HepG2 (cell line): Measurements from ENCODE around the gene MFN2.

Experiments used
- ESRRA ChIP-seq: sonication (generic); formaldehyde crosslinking; IDR thresholded peaks from 2 replicates; pipeline ENCODE4 v1.5.1; 2020; ENCODE audit warnings: mild to moderate bottlenecking, low read depth, missing genetic modification reagents
- EZH2 ChIP-seq: conservative IDR thresholded peaks from 2 replicates; pipeline ENCODE4 v1.6.1; 2012; ENCODE audit warnings: mild to moderate bottlenecking, low read depth, low read length, moderate library complexity
- FOXP1 ChIP-seq, 2 experiments: fragments of 450-650 bp in 1 of 2; IDR thresholded peaks; 2 replicates each; pipeline ENCODE4 v1.6.1; 2017 to 2018; ENCODE audit warnings: antibody characterized with exemption in 1 of 2
- HNRNPH1 ChIP-seq: fragments of 200-400 bp; formaldehyde crosslinking; optimal IDR thresholded peaks from 2 replicates; pipeline ENCODE3; 2017; ENCODE audit warnings: mild to moderate bottlenecking, low read depth, low read length
- SIN3B ChIP-seq: fragments of 150-350 bp; IDR thresholded peaks from 2 replicates; pipeline ENCODE4 v1.6.1; 2014; ENCODE audit warnings: low read length
- ZC3H4 ChIP-seq: sonication (generic); formaldehyde crosslinking; IDR thresholded peaks from 2 replicates; pipeline ENCODE4 v1.4.0; 2020; ENCODE audit warnings: missing genetic modification reagents, borderline replicate concordance
- ZNF652 ChIP-seq: IDR thresholded peaks from 2 replicates; pipeline ENCODE4 v1.6.1; 2016; ENCODE audit warnings: low read depth, borderline replicate concordance
- ZZZ3 ChIP-seq: sonication (generic); formaldehyde crosslinking; IDR thresholded peaks from 2 replicates; pipeline ENCODE4 v1.4.0; 2020; ENCODE audit warnings: missing genetic modification reagents, mild to moderate bottlenecking, borderline replicate concordance
- TF ChIP-seq, protein P1 (sequence below): IDR thresholded peaks from 2 replicates; pipeline ENCODE4 v1.6.1; 2016; ENCODE audit warnings: control low read depth
- TF ChIP-seq, protein P2 (sequence below): sonication (generic); formaldehyde crosslinking; IDR thresholded peaks from 2 replicates; pipeline ENCODE4 v1.4.0; 2020; ENCODE audit warnings: missing genetic modification reagents
- TF ChIP-seq, protein P3 (sequence below): sonication (generic); formaldehyde crosslinking; IDR thresholded peaks from 2 replicates; pipeline ENCODE4 v1.5.0; 2020; ENCODE audit warnings: mild to moderate bottlenecking, missing genetic modification reagents, moderate library complexity
- TF ChIP-seq, protein P4 (sequence below): IDR thresholded peaks from 2 replicates; pipeline ENCODE4 v1.6.1; 2016; ENCODE audit warnings: low read depth, missing genetic modification reagents, missing compliant biosample characterization

DNA sequence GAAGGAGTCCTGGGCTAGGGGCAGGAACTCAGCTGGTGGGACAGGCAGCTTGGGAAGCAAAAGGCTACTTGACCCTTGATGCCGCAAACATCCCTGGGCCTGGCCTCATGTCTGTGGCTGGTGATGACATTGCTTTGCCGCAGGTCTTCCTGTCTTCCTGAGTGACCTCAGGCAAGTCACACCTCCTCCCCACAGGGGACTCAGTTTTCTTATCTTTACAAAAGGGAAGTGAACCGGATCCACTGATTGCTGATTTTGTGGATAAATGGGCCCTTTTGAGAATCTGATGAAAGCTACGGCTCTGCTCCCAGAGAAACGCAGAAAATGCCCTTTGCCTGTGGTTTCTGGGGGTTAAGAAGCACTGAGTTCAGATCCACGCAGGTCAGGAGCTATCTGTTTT is 25.0 kb upstream of the MFN2 start:
- TF ChIP-seq EZH2 (no peak), HNRNPH1 (no peak), ZNF652 (CRISPR knock-in tag) (no peak), SIN3B (no peak), ZC3H4 (CRISPR knock-in tag) (no peak), ZZZ3 (CRISPR knock-in tag) (no peak), ESRRA (no peak), FOXP1 (IDR thresholded peaks at IDR 0.05) (no peak), FOXP1 (CRISPR knock-in tag; IDR thresholded peaks at IDR 0.05) (no peak)
- TF ChIP-seq, protein P1, sequence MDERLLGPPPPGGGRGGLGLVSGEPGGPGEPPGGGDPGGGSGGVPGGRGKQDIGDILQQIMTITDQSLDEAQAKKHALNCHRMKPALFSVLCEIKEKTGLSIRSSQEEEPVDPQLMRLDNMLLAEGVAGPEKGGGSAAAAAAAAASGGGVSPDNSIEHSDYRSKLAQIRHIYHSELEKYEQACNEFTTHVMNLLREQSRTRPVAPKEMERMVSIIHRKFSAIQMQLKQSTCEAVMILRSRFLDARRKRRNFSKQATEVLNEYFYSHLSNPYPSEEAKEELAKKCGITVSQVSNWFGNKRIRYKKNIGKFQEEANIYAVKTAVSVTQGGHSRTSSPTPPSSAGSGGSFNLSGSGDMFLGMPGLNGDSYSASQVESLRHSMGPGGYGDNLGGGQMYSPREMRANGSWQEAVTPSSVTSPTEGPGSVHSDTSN (CRISPR knock-in tag): no peak
- TF ChIP-seq, protein P2, sequence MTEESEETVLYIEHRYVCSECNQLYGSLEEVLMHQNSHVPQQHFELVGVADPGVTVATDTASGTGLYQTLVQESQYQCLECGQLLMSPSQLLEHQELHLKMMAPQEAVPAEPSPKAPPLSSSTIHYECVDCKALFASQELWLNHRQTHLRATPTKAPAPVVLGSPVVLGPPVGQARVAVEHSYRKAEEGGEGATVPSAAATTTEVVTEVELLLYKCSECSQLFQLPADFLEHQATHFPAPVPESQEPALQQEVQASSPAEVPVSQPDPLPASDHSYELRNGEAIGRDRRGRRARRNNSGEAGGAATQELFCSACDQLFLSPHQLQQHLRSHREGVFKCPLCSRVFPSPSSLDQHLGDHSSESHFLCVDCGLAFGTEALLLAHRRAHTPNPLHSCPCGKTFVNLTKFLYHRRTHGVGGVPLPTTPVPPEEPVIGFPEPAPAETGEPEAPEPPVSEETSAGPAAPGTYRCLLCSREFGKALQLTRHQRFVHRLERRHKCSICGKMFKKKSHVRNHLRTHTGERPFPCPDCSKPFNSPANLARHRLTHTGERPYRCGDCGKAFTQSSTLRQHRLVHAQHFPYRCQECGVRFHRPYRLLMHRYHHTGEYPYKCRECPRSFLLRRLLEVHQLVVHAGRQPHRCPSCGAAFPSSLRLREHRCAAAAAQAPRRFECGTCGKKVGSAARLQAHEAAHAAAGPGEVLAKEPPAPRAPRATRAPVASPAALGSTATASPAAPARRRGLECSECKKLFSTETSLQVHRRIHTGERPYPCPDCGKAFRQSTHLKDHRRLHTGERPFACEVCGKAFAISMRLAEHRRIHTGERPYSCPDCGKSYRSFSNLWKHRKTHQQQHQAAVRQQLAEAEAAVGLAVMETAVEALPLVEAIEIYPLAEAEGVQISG: no peak
- TF ChIP-seq, protein P3, sequence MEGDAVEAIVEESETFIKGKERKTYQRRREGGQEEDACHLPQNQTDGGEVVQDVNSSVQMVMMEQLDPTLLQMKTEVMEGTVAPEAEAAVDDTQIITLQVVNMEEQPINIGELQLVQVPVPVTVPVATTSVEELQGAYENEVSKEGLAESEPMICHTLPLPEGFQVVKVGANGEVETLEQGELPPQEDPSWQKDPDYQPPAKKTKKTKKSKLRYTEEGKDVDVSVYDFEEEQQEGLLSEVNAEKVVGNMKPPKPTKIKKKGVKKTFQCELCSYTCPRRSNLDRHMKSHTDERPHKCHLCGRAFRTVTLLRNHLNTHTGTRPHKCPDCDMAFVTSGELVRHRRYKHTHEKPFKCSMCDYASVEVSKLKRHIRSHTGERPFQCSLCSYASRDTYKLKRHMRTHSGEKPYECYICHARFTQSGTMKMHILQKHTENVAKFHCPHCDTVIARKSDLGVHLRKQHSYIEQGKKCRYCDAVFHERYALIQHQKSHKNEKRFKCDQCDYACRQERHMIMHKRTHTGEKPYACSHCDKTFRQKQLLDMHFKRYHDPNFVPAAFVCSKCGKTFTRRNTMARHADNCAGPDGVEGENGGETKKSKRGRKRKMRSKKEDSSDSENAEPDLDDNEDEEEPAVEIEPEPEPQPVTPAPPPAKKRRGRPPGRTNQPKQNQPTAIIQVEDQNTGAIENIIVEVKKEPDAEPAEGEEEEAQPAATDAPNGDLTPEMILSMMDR (CRISPR knock-in tag): no peak
- TF ChIP-seq, protein P4, sequence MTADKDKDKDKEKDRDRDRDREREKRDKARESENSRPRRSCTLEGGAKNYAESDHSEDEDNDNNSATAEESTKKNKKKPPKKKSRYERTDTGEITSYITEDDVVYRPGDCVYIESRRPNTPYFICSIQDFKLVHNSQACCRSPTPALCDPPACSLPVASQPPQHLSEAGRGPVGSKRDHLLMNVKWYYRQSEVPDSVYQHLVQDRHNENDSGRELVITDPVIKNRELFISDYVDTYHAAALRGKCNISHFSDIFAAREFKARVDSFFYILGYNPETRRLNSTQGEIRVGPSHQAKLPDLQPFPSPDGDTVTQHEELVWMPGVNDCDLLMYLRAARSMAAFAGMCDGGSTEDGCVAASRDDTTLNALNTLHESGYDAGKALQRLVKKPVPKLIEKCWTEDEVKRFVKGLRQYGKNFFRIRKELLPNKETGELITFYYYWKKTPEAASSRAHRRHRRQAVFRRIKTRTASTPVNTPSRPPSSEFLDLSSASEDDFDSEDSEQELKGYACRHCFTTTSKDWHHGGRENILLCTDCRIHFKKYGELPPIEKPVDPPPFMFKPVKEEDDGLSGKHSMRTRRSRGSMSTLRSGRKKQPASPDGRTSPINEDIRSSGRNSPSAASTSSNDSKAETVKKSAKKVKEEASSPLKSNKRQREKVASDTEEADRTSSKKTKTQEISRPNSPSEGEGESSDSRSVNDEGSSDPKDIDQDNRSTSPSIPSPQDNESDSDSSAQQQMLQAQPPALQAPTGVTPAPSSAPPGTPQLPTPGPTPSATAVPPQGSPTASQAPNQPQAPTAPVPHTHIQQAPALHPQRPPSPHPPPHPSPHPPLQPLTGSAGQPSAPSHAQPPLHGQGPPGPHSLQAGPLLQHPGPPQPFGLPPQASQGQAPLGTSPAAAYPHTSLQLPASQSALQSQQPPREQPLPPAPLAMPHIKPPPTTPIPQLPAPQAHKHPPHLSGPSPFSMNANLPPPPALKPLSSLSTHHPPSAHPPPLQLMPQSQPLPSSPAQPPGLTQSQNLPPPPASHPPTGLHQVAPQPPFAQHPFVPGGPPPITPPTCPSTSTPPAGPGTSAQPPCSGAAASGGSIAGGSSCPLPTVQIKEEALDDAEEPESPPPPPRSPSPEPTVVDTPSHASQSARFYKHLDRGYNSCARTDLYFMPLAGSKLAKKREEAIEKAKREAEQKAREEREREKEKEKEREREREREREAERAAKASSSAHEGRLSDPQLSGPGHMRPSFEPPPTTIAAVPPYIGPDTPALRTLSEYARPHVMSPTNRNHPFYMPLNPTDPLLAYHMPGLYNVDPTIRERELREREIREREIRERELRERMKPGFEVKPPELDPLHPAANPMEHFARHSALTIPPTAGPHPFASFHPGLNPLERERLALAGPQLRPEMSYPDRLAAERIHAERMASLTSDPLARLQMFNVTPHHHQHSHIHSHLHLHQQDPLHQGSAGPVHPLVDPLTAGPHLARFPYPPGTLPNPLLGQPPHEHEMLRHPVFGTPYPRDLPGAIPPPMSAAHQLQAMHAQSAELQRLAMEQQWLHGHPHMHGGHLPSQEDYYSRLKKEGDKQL: no peak
